GM12874 (cell line): ENCODE results near the gene IGFLR1.

Experiments used
- TF ChIP-seq, protein P1 (sequence below): IDR thresholded peaks from 2 replicates; pipeline ENCODE4 v1.5.1; 2011; ENCODE audit warnings: low read depth, mild to moderate bottlenecking, control low read depth, low read length, moderate library complexity; ENCODE audit not compliant: insufficient read depth

The IGFLR1 gene

GRCh38 chr19:35750167-35750566 lies 7.9 kb upstream of the IGFLR1 start:
- TF ChIP-seq, protein P1, sequence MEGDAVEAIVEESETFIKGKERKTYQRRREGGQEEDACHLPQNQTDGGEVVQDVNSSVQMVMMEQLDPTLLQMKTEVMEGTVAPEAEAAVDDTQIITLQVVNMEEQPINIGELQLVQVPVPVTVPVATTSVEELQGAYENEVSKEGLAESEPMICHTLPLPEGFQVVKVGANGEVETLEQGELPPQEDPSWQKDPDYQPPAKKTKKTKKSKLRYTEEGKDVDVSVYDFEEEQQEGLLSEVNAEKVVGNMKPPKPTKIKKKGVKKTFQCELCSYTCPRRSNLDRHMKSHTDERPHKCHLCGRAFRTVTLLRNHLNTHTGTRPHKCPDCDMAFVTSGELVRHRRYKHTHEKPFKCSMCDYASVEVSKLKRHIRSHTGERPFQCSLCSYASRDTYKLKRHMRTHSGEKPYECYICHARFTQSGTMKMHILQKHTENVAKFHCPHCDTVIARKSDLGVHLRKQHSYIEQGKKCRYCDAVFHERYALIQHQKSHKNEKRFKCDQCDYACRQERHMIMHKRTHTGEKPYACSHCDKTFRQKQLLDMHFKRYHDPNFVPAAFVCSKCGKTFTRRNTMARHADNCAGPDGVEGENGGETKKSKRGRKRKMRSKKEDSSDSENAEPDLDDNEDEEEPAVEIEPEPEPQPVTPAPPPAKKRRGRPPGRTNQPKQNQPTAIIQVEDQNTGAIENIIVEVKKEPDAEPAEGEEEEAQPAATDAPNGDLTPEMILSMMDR = no peak

DNA sequence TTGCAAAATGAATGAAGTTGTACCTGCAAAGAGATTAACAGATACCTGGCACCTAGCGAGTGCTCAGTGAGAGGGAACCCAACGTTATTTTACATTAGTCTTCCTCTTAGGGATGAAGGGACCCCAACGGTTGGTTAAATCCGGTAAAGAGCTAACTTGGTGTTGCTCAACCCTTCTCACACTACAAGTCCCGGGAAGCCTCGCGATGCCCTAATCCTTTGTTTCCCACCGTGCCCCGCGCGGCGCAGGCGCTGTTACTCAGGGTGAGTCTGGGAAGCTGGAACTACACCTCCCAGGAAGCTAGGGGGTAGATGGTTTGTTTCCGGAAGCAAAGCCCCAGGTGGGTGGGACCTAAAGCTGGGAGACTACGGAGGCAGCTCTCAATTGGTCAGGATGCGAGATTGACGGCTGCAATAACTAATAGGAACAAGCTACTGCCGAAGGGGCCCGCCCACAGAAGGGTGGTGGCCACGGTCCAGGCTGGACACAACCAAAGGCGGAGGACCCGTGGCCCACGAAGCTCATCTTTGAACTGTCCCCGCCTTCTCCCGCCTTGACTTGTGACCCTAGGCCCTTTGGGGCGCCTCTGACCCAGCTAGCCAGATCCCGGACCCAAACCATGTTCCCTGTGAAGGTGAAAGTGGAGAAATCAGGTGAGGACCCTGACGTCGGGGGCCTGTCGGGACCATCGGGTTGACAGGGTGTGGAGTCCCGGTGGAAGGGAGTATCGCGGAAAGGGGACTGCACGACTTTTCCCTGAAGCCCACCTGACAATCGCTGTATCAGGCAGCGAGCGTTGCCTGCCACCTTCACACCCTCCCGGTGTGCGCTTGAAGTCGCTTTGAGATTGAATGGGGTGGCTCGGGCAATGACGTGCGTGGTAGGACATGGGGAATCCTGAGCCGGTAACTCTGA lies 6.1 kb upstream of the IGFLR1 start, which contains the start of gene LIN37:
TSS of gene LIN37 (plus strand) at position 471 of the 915 bp plus-strand sequence. CDS start at position 620, 149 bp downstream.
- TF ChIP-seq, protein P1 = no peak

DNA sequence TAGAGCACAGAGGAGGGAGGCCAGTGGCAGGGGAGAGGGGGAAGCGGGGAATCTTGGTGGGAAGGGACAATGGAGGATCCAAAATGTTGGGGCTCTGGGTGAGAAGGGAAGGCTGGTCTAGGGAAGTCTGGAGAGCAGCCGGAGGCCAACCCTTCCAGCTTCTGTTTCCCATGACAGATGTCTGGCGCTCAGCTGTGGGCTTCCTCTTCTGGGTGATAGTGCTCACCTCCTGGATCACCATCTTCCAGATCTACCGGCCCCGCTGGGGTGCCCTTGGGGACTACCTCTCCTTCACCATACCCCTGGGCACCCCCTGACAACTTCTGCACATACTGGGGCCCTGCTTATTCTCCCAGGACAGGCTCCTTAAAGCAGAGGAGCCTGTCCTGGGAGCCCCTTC lies 4.3 kb upstream of the IGFLR1 start:
- TF ChIP-seq, protein P1 = no peak

DNA sequence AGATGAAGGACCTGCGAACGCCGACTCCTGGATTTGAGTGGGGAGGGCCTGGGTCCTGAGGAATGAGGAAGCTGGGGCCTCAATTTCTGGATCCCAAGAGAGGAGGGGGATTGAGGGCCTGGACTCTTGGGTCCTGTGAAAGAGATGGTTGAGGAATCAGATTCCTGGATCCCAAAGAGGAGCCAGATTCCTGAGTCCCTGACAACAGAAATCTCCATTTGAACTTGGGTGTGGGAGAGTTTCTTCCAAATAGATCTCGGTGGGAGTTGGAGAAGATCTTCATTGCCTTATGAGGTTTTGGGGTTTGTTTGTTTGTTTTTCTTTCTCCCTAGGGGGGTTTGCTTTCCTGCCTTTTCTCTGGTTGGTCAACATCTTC lies 3.8 kb upstream of the IGFLR1 start:
- TF ChIP-seq, protein P1 = no peak

- TF ChIP-seq, protein P1 = no peak
Measured at GRCh38 chr19:35745328-35746086, 3.3 kb upstream of the IGFLR1 start, which contains the start of the genes PSENEN and U2AF1L4. Gene PSENEN, plus strand, starts transcription at chr19:35745651. Its CDS starts 280 bp downstream, at chr19:35745931. Gene U2AF1L4, minus strand, starts transcription at chr19:35745418. Its CDS starts 27 bp downstream, at chr19:35745391.

DNA sequence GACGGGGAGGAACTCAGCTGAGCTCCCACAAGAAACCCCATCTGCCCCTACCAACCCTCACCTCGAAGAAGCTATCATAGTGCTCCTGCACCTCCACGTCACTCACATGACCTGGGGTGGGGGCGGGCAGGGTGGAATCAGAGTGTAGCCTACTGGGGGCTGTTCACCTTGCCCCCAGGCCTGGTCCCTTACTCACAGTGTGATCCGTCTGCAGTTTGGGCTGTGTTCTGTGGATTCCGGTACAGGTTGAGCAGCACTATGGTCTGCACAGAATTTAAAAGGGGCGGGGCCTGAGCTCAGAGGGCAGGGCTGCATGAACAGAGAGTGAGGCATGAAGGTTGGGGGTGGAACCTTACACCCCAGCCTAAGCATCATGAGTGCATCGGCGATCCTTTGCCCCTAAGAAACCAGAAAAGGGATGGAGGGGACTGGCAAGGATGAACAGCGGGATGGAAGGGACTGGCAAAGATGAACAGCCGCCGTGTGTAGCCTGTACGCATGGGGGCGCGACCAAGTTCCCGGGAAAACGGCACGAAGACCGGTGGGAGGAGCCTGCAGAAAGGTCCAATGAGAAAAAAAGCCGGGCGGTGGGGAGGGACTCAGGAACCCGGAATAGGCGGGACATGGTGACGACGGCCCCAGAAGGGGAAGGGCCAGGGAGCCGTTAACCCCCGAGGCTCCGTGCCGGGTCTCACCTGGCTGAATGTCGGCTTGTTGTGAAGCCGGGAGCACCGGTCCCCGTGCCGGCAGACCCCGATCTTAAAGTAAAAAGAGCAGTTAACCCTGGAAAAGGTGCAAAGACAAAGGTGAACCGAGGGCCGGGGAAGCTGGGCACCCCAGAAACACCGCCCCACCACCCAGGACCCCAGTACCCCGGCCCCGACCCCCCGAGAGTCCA lies 2.4 kb upstream of the IGFLR1 start:
- TF ChIP-seq, protein P1 = peak; percentile 23; the same call in 1 of the 2 replicates
